Vagina (tissue), 2 donors: ENCODE measurements around the gene ESPN.

Source experiments
- POLR2A ChIP-seq, 2 donors: fragments of 450-650 bp; IDR thresholded peaks; one replicate each; pipeline ENCODE4 v1.6.1; 2017; ENCODE audit warnings: antibody characterized with exemption in 2 of 2, mild to moderate bottlenecking in 2 of 2, moderate library complexity in 2 of 2
- POLR2AphosphoS5 ChIP-seq, 2 donors: sonication (generic); formaldehyde crosslinking; IDR thresholded peaks; one replicate each; pipeline ENCODE4 v1.9.0; 2017; ENCODE audit warnings: antibody characterized with exemption in 2 of 2, mild to moderate bottlenecking in 2 of 2, low read depth in 1 of 2; ENCODE audit not compliant: insufficient read depth in 1 of 2
- TF ChIP-seq, protein P1 (sequence below), 3 experiments: fragments of 450-650 bp in 2 of 3; fragments of 200-600 bp in 1 of 3; sonication (generic) in 1 of 3; IDR thresholded peaks; one replicate each; pipeline ENCODE4 v1.5.1; 2017 to 2019; ENCODE audit warnings: antibody characterized with exemption in 3 of 3, mild to moderate bottlenecking in 2 of 3, moderate library complexity in 2 of 3

DNA sequence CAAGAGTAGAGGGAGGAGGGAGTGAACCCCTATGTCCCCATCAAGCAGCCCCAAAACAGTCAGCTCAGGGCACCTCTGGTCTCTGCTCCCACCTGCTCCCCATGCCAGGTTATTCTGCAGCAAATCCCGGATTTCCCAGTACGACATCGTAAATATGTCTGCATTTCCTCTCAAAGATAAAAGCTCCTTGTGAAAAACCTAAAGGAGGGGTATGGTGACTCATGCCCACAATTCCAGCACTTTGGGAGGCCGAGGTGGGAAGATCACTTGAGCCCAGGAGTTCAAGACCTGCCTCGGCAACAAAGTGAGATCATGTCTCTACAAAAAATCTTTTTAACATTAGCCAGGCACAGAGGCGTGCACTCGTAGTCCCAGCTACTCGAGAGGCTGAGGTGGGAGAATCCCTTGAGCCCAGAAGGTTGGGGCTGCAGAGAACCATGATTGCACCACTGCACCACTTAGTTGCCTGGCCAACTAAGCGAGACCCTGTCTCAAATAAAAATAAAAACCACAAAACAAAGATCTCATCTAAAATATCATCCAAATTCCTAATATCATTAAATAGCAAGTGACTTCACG, 38.1 kb upstream of the ESPN start:
- TF ChIP-seq, protein P1, sequence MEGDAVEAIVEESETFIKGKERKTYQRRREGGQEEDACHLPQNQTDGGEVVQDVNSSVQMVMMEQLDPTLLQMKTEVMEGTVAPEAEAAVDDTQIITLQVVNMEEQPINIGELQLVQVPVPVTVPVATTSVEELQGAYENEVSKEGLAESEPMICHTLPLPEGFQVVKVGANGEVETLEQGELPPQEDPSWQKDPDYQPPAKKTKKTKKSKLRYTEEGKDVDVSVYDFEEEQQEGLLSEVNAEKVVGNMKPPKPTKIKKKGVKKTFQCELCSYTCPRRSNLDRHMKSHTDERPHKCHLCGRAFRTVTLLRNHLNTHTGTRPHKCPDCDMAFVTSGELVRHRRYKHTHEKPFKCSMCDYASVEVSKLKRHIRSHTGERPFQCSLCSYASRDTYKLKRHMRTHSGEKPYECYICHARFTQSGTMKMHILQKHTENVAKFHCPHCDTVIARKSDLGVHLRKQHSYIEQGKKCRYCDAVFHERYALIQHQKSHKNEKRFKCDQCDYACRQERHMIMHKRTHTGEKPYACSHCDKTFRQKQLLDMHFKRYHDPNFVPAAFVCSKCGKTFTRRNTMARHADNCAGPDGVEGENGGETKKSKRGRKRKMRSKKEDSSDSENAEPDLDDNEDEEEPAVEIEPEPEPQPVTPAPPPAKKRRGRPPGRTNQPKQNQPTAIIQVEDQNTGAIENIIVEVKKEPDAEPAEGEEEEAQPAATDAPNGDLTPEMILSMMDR (IDR thresholded peaks at IDR 0.05): no peak
- TF ChIP-seq POLR2A (IDR thresholded peaks at IDR 0.05) (no peak), POLR2AphosphoS5 (IDR thresholded peaks at IDR 0.05; ENCODE audit: insufficient read depth in 1 of 2, low read depth in 1 of 2) (no peak)
